GM18498 (cell line): Measurements from ENCODE around the gene CRHR1.
"Not testable (repeated sequence)": the region's sequence is repeated elsewhere in the genome, so short reads cannot be mapped to it uniquely, and the experiment has no call there.

ENCODE experiments used
- ATAC-seq: cut with Tn5 transposase; IDR thresholded peaks from one replicate; pipeline ENCODE4 v1.9.1; 2021; ENCODE audit warnings: mild to moderate bottlenecking, moderate library complexity; ENCODE audit not compliant: unreplicated experiment

CRHR1 gene

GRCh38 chr17:45784293-45784740 lies at the start of gene CRHR1:
TSS of gene CRHR1 (plus strand) at chr17:45784320. CDS start at chr17:45784545, 225 bp downstream.
- no peak for ATAC-seq

GRCh38 chr17:45734598-45734997 lies 49.5 kb upstream of the CRHR1 start:
- no peak for ATAC-seq

GRCh38 chr17:45735488-45735887 lies 48.6 kb upstream of the CRHR1 start:
- no peak for ATAC-seq

GRCh38 chr17:45739786-45740185 lies 44.3 kb upstream of the CRHR1 start:
- no peak for ATAC-seq

- no peak for ATAC-seq
Measured at GRCh38 chr17:45740553-45741330, 43.4 kb upstream of the CRHR1 start.

- no peak for ATAC-seq
Measured at GRCh38 chr17:45742251-45742650, 41.9 kb upstream of the CRHR1 start.

GRCh38 chr17:45743626-45744326 lies 40.3 kb upstream of the CRHR1 start:
- ATAC-seq = no peak

GRCh38 chr17:45744826-45745225 lies 39.3 kb upstream of the CRHR1 start:
- ATAC-seq = not testable (repeated sequence)

GRCh38 chr17:45745601-45746494 lies 38.3 kb upstream of the CRHR1 start:
- ATAC-seq = no peak

- ATAC-seq = no peak
Measured at GRCh38 chr17:45747911-45748310, 36.2 kb upstream of the CRHR1 start.

GRCh38 chr17:45748731-45749310 lies 35.3 kb upstream of the CRHR1 start:
- no peak for ATAC-seq

- ATAC-seq = no peak
Measured at GRCh38 chr17:45749831-45750335, 34.2 kb upstream of the CRHR1 start.

GRCh38 chr17:45750779-45751440 lies 33.2 kb upstream of the CRHR1 start:
- ATAC-seq = no peak

GRCh38 chr17:45751466-45751865 lies 32.7 kb upstream of the CRHR1 start:
- no peak for ATAC-seq

- ATAC-seq = no peak
Measured at GRCh38 chr17:45752246-45752645, 31.9 kb upstream of the CRHR1 start.

GRCh38 chr17:45753645-45754225 lies 30.4 kb upstream of the CRHR1 start:
- no peak for ATAC-seq

- no peak for ATAC-seq
Measured at GRCh38 chr17:45755050-45755449, 29.1 kb upstream of the CRHR1 start.

- ATAC-seq = no peak
Measured at GRCh38 chr17:45756266-45756991, 27.7 kb upstream of the CRHR1 start.
